Natural killer cell (primary cell): ENCODE measurements around the gene KRTAP10-6. TPM values are rescaled to one million over a fixed set of nuclear protein-coding genes. Genes with fewer than 3 reads are reported as not detected.

Source experiments
- ATAC-seq, 3 donors: fragments of 150-1000 bp in 2 of 3; fragments of 200-7000 bp in 1 of 3; cut with Tn5 transposase; 1 replicate in 1 of 3; 2 replicates in 2 of 3; pipeline ENCODE4 v1.10.0; 2021; ENCODE audit warnings: mild to moderate bottlenecking in 2 of 3, moderate library complexity in 2 of 3
- DNase-seq, 2 donors: peaks; one replicate each; pipeline versions ENCODE4 v3.0.0 to v3.0.0-alpha.2; 2013 to 2021; ENCODE audit warnings: mixed read lengths in 1 of 2
- H3K27ac ChIP-seq: one replicate; pipeline ENCODE4 v1.5.1; 2013; ENCODE audit warnings: mild to moderate bottlenecking, low read length
- H3K27me3 ChIP-seq: one replicate; pipeline ENCODE4 v1.6.1; 2013; ENCODE audit warnings: low read length; ENCODE audit not compliant: control insufficient read depth, insufficient read depth
- H3K36me3 ChIP-seq: one replicate; pipeline ENCODE4 v1.6.1; 2013; ENCODE audit warnings: low read length; ENCODE audit not compliant: control insufficient read depth, insufficient read depth
- H3K4me1 ChIP-seq: one replicate; pipeline ENCODE4 v1.6.1; 2013; ENCODE audit warnings: low read length; ENCODE audit not compliant: control insufficient read depth, insufficient read depth
- H3K4me3 ChIP-seq: one replicate; pipeline ENCODE4 v1.5.1; 2013; ENCODE audit warnings: low read length
- H3K9me3 ChIP-seq: one replicate; pipeline ENCODE4 v1.6.1; 2013; ENCODE audit warnings: low read length; ENCODE audit not compliant: control insufficient read depth, insufficient read depth
- H3K27ac Mint-ChIP-seq, 2 donors: one replicate each; pipeline ENCODE4 v1.8.0; 2022; ENCODE audit warnings: mild to moderate bottlenecking in 2 of 2, mixed read lengths in 2 of 2, moderate library complexity in 1 of 2
- H3K27me3 Mint-ChIP-seq, 2 donors: one replicate each; pipeline ENCODE4 v1.8.0; 2022; ENCODE audit warnings: low read depth in 2 of 2, mixed read lengths in 2 of 2
- H3K36me3 Mint-ChIP-seq: one replicate; pipeline ENCODE4 v1.8.0; 2022; ENCODE audit warnings: mixed read lengths
- H3K4me1 Mint-ChIP-seq, 2 donors: one replicate each; pipeline ENCODE4 v1.8.0; 2022; ENCODE audit warnings: mixed read lengths in 2 of 2
- H3K4me3 Mint-ChIP-seq: one replicate; pipeline ENCODE4 v1.8.0; 2022; ENCODE audit warnings: mild to moderate bottlenecking, moderate library complexity, mixed read lengths
- H3K9me3 Mint-ChIP-seq, 2 donors: one replicate each; pipeline ENCODE4 v1.8.0; 2022; ENCODE audit warnings: mixed read lengths in 2 of 2
- CTCF ChIP-seq: fragments of 200-600 bp; IDR thresholded peaks from one replicate; pipeline ENCODE4 v1.8.0; 2022; ENCODE audit warnings: antibody characterized with exemption
- WGBS: methylation state at CpG from one replicate; pipeline ENCODE4 v1.1.7; 2013; ENCODE audit warnings: missing lambda C conversion rate; ENCODE audit not compliant: insufficient coverage; 5-methylcytosine and 5-hydroxymethylcytosine counted together
- intact Hi-C: fragments of 100-400 bp; cut with micrococcal nuclease; formaldehyde crosslinking; loops from one replicate; pipeline ENCODE4 v1.14.2; 2022
- total RNA-seq, 4 donors: library from RNA; stranded (reverse); fragments of 120-200 nt in 1 of 4; gene quantifications; one replicate each; pipeline versions ENCODE4 v1.2.3 to v1.2.4, GENCODE V29; 2013 to 2022

KRTAP10-6 gene
- total RNA-seq, 3 donors from 2014 or later (not counting 1 experiment from before 2014, with no cell fraction given), result not detected

GRCh38 chr21:44567481-44568171, 24.7 kb downstream of the KRTAP10-6 start:
- WGBS, result 92% methylated on average over 18 of the region's 18 CpGs
- Histone ChIP-seq H3K4me3 (no peak overlapping the region), H3K27me3 (no peaks in the 10 kb centered on the region), H3K27ac (no peak overlapping the region), H3K4me1 (no peaks in the 10 kb centered on the region), H3K9me3 (no peaks in the 10 kb centered on the region), H3K36me3 (no peaks in the 10 kb centered on the region)
- peaks cover 13 to 14% of the 10 kb centered on the region in 2 donors for H3K27me3 Mint-ChIP-seq
- peak overlapping the region in 1 of 2 donors; percentile 33 for H3K27ac Mint-ChIP-seq
- H3K4me3 Mint-ChIP-seq, result no peak overlapping the region
- intact Hi-C loops, result no loop called here
- peaks cover under 1% of the 10 kb centered on the region for H3K36me3 Mint-ChIP-seq
- DNase-seq (no peak), ATAC-seq (peak in 1 of 3 donors; percentile 19)
- H3K9me3 Mint-ChIP-seq, result peaks cover 0 to 2% of the 10 kb centered on the region in 2 donors
- TF ChIP-seq CTCF, result no peak
- peaks cover 7 to 14% of the 10 kb centered on the region in 2 donors for H3K4me1 Mint-ChIP-seq

GRCh38 chr21:44566403-44566802, 25.9 kb downstream of the KRTAP10-6 start:
- Mint-ChIP-seq H3K9me3 (peaks cover 3 to 4% of the 10 kb centered on the region in 2 donors), H3K36me3 (peaks cover 12% of the 10 kb centered on the region), H3K4me1 (peaks cover 7 to 14% of the 10 kb centered on the region in 2 donors), H3K27me3 (peaks cover 9 to 10% of the 10 kb centered on the region in 2 donors), H3K4me3 (no peak overlapping the region), H3K27ac (no peak overlapping the region)
- H3K4me1 ChIP-seq, result no peaks in the 10 kb centered on the region
- no peak for TF ChIP-seq CTCF
- no peak overlapping the region for H3K4me3 ChIP-seq
- DNase-seq, result no peak
- no peaks in the 10 kb centered on the region for H3K27me3 ChIP-seq
- no peak overlapping the region for H3K27ac ChIP-seq
- 0% methylated on average over 1 of the region's 1 CpG for WGBS
- H3K36me3 ChIP-seq, result no peaks in the 10 kb centered on the region
- no peak for ATAC-seq
- H3K9me3 ChIP-seq, result no peaks in the 10 kb centered on the region
- intact Hi-C loops, result no loop called here

GRCh38 chr21:44564886-44565598, 27.3 kb downstream of the KRTAP10-6 start:
- peak overlapping the region; percentile 5 to 61 for H3K27ac Mint-ChIP-seq
- no peak overlapping the region for H3K4me3 ChIP-seq
- H3K27me3 Mint-ChIP-seq, result peaks cover 6 to 8% of the 10 kb centered on the region in 2 donors
- H3K36me3 Mint-ChIP-seq, result peaks cover 12% of the 10 kb centered on the region
- H3K4me1 ChIP-seq, result no peaks in the 10 kb centered on the region
- no peak for TF ChIP-seq CTCF
- ATAC-seq (no peak), DNase-seq (no peak)
- 20% methylated on average over 1 of the region's 1 CpG for WGBS
- H3K27ac ChIP-seq, result peak overlapping the region; percentile 30
- no peaks in the 10 kb centered on the region for H3K36me3 ChIP-seq
- peak overlapping the region; percentile 25 for H3K4me3 Mint-ChIP-seq
- no peaks in the 10 kb centered on the region for H3K27me3 ChIP-seq
- peaks cover 3 to 4% of the 10 kb centered on the region in 2 donors for H3K9me3 Mint-ChIP-seq
- no peaks in the 10 kb centered on the region for H3K9me3 ChIP-seq
- peaks cover 7 to 14% of the 10 kb centered on the region in 2 donors for H3K4me1 Mint-ChIP-seq
- intact Hi-C loops, result no loop called here
